GM12878 (cell line): ENCODE results near the gene SPARC. TPM values are rescaled to one million over a fixed set of nuclear protein-coding genes. Genes with fewer than 3 reads are reported as not detected.

Experiments used
- ATAC-seq: fragments of 200-7000 bp; cut with Tn5 transposase; 3 replicates; pipeline ENCODE4 v1.9.1; 2020; ENCODE audit warnings: mild to moderate bottlenecking, moderate library complexity
- BruUV-seq: library from RNA; stranded (reverse); fragments of 400-500 nt; replicated peaks from 2 replicates; lab custom pipeline; 2021; lab: Mats Ljungman, UMichigan
- CTCF ChIA-PET: fragments of 300-600 bp; sonication (Branson Sonifier 250); formaldehyde crosslinking; extraction: SDS; loops from one replicate; lab custom pipeline; 2021; ENCODE audit warnings: inconsistent platforms; lab: Yijun Ruan, JAX
- POLR2A ChIA-PET: fragments of 350-600 bp; formaldehyde crosslinking; extraction: SDS; loops from one replicate; lab custom pipeline; 2021; ENCODE audit warnings: inconsistent platforms; lab: Charles Lee
- RAD21 ChIA-PET: fragments of 300-600 bp; sonication (Branson Sonifier 250); formaldehyde crosslinking; loops from one replicate; lab custom pipeline; 2023; ENCODE audit warnings: antibody characterized with exemption; ENCODE audit not compliant: unreplicated experiment; lab: Charles Lee
- SMC1A ChIA-PET: fragments of 300-600 bp; sonication (Branson Sonifier 250); formaldehyde crosslinking; loops from one replicate; lab custom pipeline; 2023; ENCODE audit not compliant: unreplicated experiment, uncharacterized antibody; lab: Charles Lee
- DNase-seq: peaks from one replicate; pipeline ENCODE4 v3.0.0-alpha.2; 2011; ENCODE audit warnings: low read depth, low spot score
- FAIRE-seq: peaks from 3 replicates; lab custom pipeline; 2011; peaks lifted over from hg19 to GRCh38; lab: Jason Lieb, UNC
- H2AFZ ChIP-seq: 2 replicates; pipeline ENCODE4 v1.6.0; 2011; ENCODE audit warnings: low read depth, low read length, control low read depth; ENCODE audit not compliant: control insufficient read depth
- H3K27ac ChIP-seq: 2 replicates; pipeline ENCODE4 v1.5.1; 2011; ENCODE audit warnings: control low read depth; ENCODE audit not compliant: control insufficient read depth, insufficient read depth
- H3K27me3 ChIP-seq, 2 experiments: replicated peaks in 1 of 2; 2 replicates each; pipeline versions ENCODE4 v1.6.0 to v1.6.1; 2011; ENCODE audit warnings: low read length in 1 of 2; ENCODE audit not compliant: control insufficient read depth in 2 of 2, insufficient read depth in 2 of 2
- H3K36me3 ChIP-seq, 2 experiments: 2 replicates each; pipeline ENCODE4 v1.5.1; 2011; ENCODE audit warnings: low read length in 1 of 2; ENCODE audit not compliant: control insufficient read depth in 2 of 2, insufficient read depth in 2 of 2
- H3K4me1 ChIP-seq: 2 replicates; pipeline ENCODE4 v1.6.1; 2011; ENCODE audit warnings: mild to moderate bottlenecking, low read length, moderate library complexity, mixed read lengths; ENCODE audit not compliant: control insufficient read depth, insufficient read depth
- H3K4me2 ChIP-seq: 2 replicates; pipeline ENCODE4 v1.6.0; 2011; ENCODE audit warnings: control low read depth; ENCODE audit not compliant: control insufficient read depth, insufficient read depth
- H3K4me3 ChIP-seq: fragments of 200-600 bp; sonication (generic); 2 replicates; pipeline ENCODE4 v1.5.1; 2016
- H3K79me2 ChIP-seq: 2 replicates; pipeline ENCODE4 v1.6.0; 2011; ENCODE audit warnings: low read length; ENCODE audit not compliant: control insufficient read depth, insufficient read depth
- H3K9ac ChIP-seq: 2 replicates; pipeline ENCODE4 v1.8.0; 2011; ENCODE audit warnings: low read length, control low read depth, mixed read lengths; ENCODE audit not compliant: control insufficient read depth, insufficient read depth
- H3K9me3 ChIP-seq: replicated peaks from 3 replicates; pipeline ENCODE4 v1.5.1; 2011; ENCODE audit warnings: mild to moderate bottlenecking, low read length; ENCODE audit not compliant: control insufficient read depth, insufficient read depth
- H4K20me1 ChIP-seq: 2 replicates; pipeline ENCODE4 v1.6.0; 2011; ENCODE audit not compliant: control insufficient read depth, insufficient read depth
- BRCA1 ChIP-seq: IDR thresholded peaks from 2 replicates; pipeline ENCODE4 v1.6.1; 2011; ENCODE audit warnings: low read depth, low read length, improper control_type of control experiment
- CEBPB ChIP-seq, 2 experiments: fragments of 150-350 bp in 1 of 2; IDR thresholded peaks; 2 replicates each; pipeline ENCODE4 v1.6.1; 2012 to 2014; ENCODE audit warnings: low read depth in 2 of 2, low read length in 2 of 2, borderline replicate concordance in 1 of 2, inconsistent platforms in 1 of 2
- CHD2 ChIP-seq: IDR thresholded peaks from 2 replicates; pipeline ENCODE4 v1.6.1; 2011; ENCODE audit warnings: low read depth, low read length, improper control_type of control experiment, borderline replicate concordance
- EED ChIP-seq: sonication (generic); IDR thresholded peaks from 2 replicates; pipeline ENCODE4 v1.6.1; 2016; ENCODE audit warnings: antibody characterized with exemption, low read depth
- GABPA ChIP-seq: IDR thresholded peaks from 2 replicates; pipeline ENCODE4 v1.6.1; 2014; ENCODE audit warnings: antibody characterized with exemption, low read depth, mild to moderate bottlenecking, inconsistent platforms
- NFIC ChIP-seq: IDR thresholded peaks from 2 replicates; pipeline ENCODE4 v1.6.1; 2012; ENCODE audit warnings: low read depth, mild to moderate bottlenecking, inconsistent platforms, low read length, moderate library complexity
- NKRF ChIP-seq: fragments of 450-650 bp; conservative IDR thresholded peaks from 2 replicates; pipeline ENCODE4 v1.6.1; 2017; ENCODE audit warnings: mild to moderate bottlenecking, moderate library complexity
- POLR2A ChIP-seq: IDR thresholded peaks from 2 replicates; pipeline ENCODE4 v1.6.1; 2011; ENCODE audit warnings: low read depth, mild to moderate bottlenecking, low read length
- in situ Hi-C: fragments of 300-500 bp; cut with MboI; formaldehyde crosslinking; loops from 9 replicates; pipeline ENCODE4 v1.14.3; 2018; ENCODE audit warnings: mixed read lengths
- intact Hi-C: fragments of 100-400 bp; cut with micrococcal nuclease; formaldehyde crosslinking; loops from one replicate; pipeline ENCODE4 v1.14.2; 2022; ENCODE audit not compliant: unreplicated experiment
- polyA plus RNA-seq, 11 experiments: library from polyadenylated mRNA; depleted of rRNA in 4 of 11; unstranded in 6 of 11; stranded (reverse) in 5 of 11; fragments of >200 nt; fragmentation: Nextera tagmentation in 4 of 11; fragmentation: Illumina TruSeq in 1 of 11; extraction: Ambion mirVana in 4 of 11; extraction: Trizol in 1 of 11; gene quantifications; 1 replicate in 1 of 11; 2 replicates in 10 of 11; pipeline versions ENCODE4 v1.2.1 to v1.2.3, GENCODE V29; 2011 to 2016; ENCODE audit warnings: inconsistent platforms in 2 of 11, missing spikeins in 2 of 11, low read depth in 1 of 11
- total RNA-seq, 4 experiments: library from RNA; depleted of rRNA in 3 of 4; stranded (reverse); fragments of >200 nt in 3 of 4; fragmentation: Illumina TruSeq in 1 of 4; extraction: Trizol in 1 of 4; gene quantifications; 2 replicates each; pipeline versions ENCODE4 v1.2.1 to v1.2.3, GENCODE V29; 2013 to 2021

Gene SPARC
- total and polyA plus RNA-seq, 10 of the 15 experiments (the other 5 are each of a cell fraction or from before 2014, with no cell fraction given): 29.6 to 154 (median 57.0) TPM

GRCh38 chr5:151630088-151630487, 56.6 kb downstream of the SPARC start:
- no peak overlapping the region for H3K4me3 ChIP-seq
- FAIRE-seq: no peak
- no peaks in the 10 kb centered on the region for H3K36me3 ChIP-seq
- in situ Hi-C loops (no loop called here), intact Hi-C loops (no loop called here)
- CTCF ChIA-PET: interaction anchor here (1.4 kb wide), 1 partner anchor 12 kb away, joined by 3 read pairs; no protein-coding TSS in a partner anchor
- DNase-seq: no peak
- RAD21 ChIA-PET: no interaction called here
- no peak overlapping the region for H3K9ac ChIP-seq
- H4K20me1 ChIP-seq: no peaks in the 10 kb centered on the region
- H3K4me1 ChIP-seq: no peaks in the 10 kb centered on the region
- no peak overlapping the region for H3K4me2 ChIP-seq
- H3K79me2 ChIP-seq: no peaks in the 10 kb centered on the region
- no peaks in the 10 kb centered on the region for H3K27me3 ChIP-seq
- ATAC-seq: no peak
- H2AFZ ChIP-seq: no peak overlapping the region
- SMC1A ChIA-PET: no interaction called here
- no peak for TF ChIP-seq NFIC
- TF ChIP-seq GABPA: no peak
- TF ChIP-seq EED: no peak
- TF ChIP-seq NKRF: no peak
- TF ChIP-seq CHD2: no peak
- TF ChIP-seq CEBPB (IDR thresholded peaks at IDR 0.05; ENCODE audit: borderline replicate concordance in 1 of 2, low read depth in 2 of 2, low read length in 2 of 2): no peak
- TF ChIP-seq POLR2A: no peak
- no peak for TF ChIP-seq BRCA1
- POLR2A ChIA-PET: no interaction called here
- no peak overlapping the region for H3K27ac ChIP-seq
- no TSS peak for BruUV-seq
- H3K9me3 ChIP-seq: no peaks in the 10 kb centered on the region
